Measurements from ENCODE around the gene MICA.
"Not testable (repeated sequence)": the region's sequence is repeated elsewhere in the genome, so short reads cannot be mapped to it uniquely, and the experiment has no call there.

MICA gene

DNA sequence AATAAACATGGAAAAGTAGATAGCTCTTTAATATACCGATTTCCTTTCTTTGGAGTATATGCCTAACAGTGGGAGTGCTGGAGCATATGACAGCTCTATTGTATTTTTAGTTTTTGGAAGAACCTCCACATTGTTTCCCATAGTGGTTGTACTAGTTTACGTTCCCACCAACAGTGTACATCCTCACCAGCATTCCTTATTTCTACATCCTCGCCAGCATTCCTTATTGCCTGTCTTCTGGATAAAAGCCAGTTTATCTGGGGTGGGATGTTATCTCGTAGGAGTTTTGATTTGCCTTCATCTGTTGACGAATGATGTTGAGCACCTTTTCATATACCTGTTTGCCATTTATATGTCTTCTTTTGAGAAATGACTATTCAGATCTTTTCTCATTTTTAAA is 2.6 kb downstream of the MICA start:
- no peak for DNase-seq (ENCODE audit: extremely low read depth, insufficient read length)
- TF ChIP-seq, protein P1, sequence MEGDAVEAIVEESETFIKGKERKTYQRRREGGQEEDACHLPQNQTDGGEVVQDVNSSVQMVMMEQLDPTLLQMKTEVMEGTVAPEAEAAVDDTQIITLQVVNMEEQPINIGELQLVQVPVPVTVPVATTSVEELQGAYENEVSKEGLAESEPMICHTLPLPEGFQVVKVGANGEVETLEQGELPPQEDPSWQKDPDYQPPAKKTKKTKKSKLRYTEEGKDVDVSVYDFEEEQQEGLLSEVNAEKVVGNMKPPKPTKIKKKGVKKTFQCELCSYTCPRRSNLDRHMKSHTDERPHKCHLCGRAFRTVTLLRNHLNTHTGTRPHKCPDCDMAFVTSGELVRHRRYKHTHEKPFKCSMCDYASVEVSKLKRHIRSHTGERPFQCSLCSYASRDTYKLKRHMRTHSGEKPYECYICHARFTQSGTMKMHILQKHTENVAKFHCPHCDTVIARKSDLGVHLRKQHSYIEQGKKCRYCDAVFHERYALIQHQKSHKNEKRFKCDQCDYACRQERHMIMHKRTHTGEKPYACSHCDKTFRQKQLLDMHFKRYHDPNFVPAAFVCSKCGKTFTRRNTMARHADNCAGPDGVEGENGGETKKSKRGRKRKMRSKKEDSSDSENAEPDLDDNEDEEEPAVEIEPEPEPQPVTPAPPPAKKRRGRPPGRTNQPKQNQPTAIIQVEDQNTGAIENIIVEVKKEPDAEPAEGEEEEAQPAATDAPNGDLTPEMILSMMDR (IDR thresholded peaks at IDR 0.05; ENCODE audit: insufficient read depth, low read length, poor library complexity, severe bottlenecking): no peak
- Histone ChIP-seq H3K27me3 (replicated peaks; ENCODE audit: control insufficient read depth, insufficient read depth, low read length) (no peaks in the 10 kb centered on the region), H3K4me3 (replicated peaks; ENCODE audit: low read depth, low read length) (no peak overlapping the region), H3K36me3 (ENCODE audit: control insufficient read depth, insufficient read depth, low read length) (peaks cover under 1% of the 10 kb centered on the region; the same call in 1 of the 2 replicates)

DNA sequence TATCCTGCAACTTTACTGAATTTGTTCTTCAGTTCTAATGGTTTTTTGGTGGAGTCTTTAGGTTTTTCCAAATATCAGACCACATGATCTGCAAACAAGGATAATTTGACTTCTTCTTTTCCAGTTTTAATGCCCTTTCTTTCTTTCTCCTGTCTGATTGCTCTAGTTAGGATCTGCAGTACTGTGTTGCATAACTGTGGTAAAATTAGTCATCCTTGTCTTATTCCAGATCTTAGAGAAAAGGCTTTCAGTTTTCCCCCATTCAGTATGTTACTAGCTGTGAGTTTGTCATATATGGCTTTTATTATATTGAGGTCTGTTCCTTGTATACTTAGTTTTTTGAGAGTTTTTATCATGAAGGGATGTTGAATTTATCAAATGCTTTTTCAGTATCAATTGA is 4.3 kb downstream of the MICA start:
- DNase-seq (ENCODE audit: extremely low read depth, insufficient read length): no peak
- TF ChIP-seq, protein P1 (IDR thresholded peaks at IDR 0.05; ENCODE audit: insufficient read depth, low read length, poor library complexity, severe bottlenecking): no peak
- no peaks in the 10 kb centered on the region for H3K27me3 ChIP-seq (replicated peaks; ENCODE audit: control insufficient read depth, insufficient read depth, low read length)
- no peak overlapping the region for H3K4me3 ChIP-seq (replicated peaks; ENCODE audit: low read depth, low read length)
- H3K36me3 ChIP-seq (ENCODE audit: control insufficient read depth, insufficient read depth, low read length): peaks cover 9% of the 10 kb centered on the region

DNA sequence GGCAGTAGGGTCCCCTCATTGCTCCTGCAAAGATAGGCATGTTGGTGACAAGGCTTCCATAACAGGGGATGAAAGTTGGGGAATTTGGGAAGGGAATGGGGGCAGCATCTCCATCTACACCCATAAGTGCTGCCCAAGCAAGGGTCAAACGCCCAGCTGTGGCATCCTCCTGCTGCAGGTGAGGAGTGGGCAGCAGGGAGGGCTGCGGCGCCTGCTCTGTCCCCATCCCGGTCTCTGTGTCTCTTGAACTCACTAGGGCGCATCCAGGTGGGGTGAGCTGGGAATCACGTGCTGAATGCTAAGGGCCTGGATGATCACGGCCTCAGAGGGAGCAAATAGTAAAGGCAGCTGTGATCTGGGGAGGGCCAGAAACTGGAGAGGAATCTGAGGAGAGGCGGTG is 9.1 kb downstream of the MICA start:
- Histone ChIP-seq H3K4me3 (replicated peaks; ENCODE audit: low read depth, low read length) (no peak overlapping the region), H3K27me3 (replicated peaks; ENCODE audit: control insufficient read depth, insufficient read depth, low read length) (no peaks in the 10 kb centered on the region), H3K36me3 (ENCODE audit: control insufficient read depth, insufficient read depth, low read length) (peaks cover 24% of the 10 kb centered on the region)
- no peak for DNase-seq (ENCODE audit: extremely low read depth, insufficient read length)
- TF ChIP-seq, protein P1 (IDR thresholded peaks at IDR 0.05; ENCODE audit: insufficient read depth, low read length, poor library complexity, severe bottlenecking): no peak

DNA sequence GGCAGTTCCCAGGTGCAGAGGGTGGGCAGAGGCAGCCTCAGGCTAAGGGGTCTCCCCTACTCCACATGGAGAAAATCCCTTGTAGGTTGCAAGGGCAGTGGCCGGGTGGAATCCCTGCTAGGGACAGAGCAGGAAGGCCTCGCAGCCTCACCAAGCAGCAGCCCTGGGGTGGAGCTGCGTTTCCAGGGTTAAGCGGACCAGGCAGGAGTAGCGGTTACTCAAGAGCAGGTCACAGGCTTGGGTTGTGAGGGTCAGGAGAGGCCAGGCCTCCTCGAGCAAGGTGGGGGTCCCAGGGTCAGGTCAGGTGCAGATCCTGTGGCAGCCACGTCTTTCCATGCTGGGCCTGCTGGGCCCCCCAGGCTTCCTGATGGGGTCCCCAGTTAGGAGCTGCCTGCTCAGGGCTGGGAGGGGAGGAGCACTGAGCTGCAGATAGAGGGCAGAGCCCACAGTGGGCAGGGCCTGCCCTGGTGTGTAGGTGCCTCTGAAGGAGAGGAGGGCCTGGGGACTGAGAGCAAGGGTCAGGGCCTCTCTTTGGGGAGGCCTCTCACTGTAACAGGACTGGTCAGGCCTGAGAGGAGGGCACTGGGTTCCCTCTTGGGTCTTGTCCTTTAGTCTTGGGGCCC is 10.9 kb downstream of the MICA start:
- peaks cover 24% of the 10 kb centered on the region for H3K36me3 ChIP-seq (ENCODE audit: control insufficient read depth, insufficient read depth, low read length)
- not testable (repeated sequence) for H3K27me3 ChIP-seq (replicated peaks; ENCODE audit: control insufficient read depth, insufficient read depth, low read length); H3K4me3 ChIP-seq (replicated peaks; ENCODE audit: low read depth, low read length); DNase-seq (ENCODE audit: extremely low read depth, insufficient read length)

DNA sequence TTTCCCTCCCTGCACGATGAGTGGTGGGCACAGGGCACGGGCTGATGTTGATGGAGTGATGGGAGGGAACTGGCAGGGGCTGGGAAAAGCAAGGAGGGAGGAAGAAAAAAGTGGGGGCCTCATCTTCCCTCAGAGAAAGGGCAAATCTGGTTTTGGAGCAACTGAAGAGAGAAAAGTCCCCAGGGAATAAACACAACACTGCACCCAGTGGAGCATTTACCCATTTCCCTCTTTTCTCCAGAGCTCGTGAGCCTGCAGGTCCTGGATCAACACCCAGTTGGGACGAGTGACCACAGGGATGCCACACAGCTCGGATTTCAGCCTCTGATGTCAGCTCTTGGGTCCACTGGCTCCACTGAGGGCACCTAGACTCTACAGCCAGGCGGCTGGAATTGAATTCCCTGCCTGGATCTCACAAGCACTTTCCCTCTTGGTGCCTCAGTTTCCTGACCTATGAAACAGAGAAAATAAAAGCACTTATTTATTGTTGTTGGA is 11.4 kb downstream of the MICA start:
- Histone ChIP-seq H3K27me3 (replicated peaks; ENCODE audit: control insufficient read depth, insufficient read depth, low read length) (no peaks in the 10 kb centered on the region), H3K36me3 (ENCODE audit: control insufficient read depth, insufficient read depth, low read length) (peaks cover 24% of the 10 kb centered on the region), H3K4me3 (replicated peaks; ENCODE audit: low read depth, low read length) (no peak overlapping the region)
- no peak for DNase-seq (ENCODE audit: extremely low read depth, insufficient read length)
- TF ChIP-seq, protein P1 (IDR thresholded peaks at IDR 0.05; ENCODE audit: insufficient read depth, low read length, poor library complexity, severe bottlenecking): no peak

DNA sequence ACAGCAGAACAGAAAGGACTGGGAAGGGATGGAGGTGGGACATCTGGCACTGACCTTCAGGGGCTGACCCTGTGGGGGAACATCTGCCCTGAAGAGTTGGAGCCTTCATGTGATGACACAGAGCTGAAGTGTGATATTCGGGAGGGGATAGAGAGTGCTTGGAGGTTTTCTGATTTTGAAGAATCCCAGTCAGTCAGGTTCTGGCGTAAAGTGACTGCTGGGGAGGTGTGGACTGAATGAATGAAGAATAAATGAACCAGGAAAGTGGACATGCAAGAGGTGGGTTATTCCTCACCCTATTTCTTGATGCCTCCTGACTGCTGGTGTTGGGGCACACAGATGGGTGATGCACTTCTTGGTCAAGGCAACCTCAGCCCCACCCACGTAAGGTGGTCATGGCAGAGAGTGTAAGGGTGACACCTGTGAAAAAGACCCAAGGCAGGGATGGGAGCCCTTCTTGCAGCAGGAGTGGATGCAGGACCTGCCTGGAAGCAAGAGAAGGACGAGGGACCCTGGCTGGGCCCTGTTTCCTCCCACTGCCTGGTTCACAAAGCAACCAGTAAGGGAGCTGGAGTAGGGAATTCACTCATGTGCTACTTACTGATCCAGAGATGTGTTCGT is 13.1 kb downstream of the MICA start:
- TF ChIP-seq, protein P1 (IDR thresholded peaks at IDR 0.05; ENCODE audit: insufficient read depth, low read length, poor library complexity, severe bottlenecking): no peak
- DNase-seq (ENCODE audit: extremely low read depth, insufficient read length): no peak
- H3K4me3 ChIP-seq (replicated peaks; ENCODE audit: low read depth, low read length): no peak overlapping the region
- no peaks in the 10 kb centered on the region for H3K27me3 ChIP-seq (replicated peaks; ENCODE audit: control insufficient read depth, insufficient read depth, low read length)
- H3K36me3 ChIP-seq (ENCODE audit: control insufficient read depth, insufficient read depth, low read length): peaks cover 19% of the 10 kb centered on the region
